GM12878 (cell line): ENCODE results near the gene NOD2. TPM values are rescaled to one million over a fixed set of nuclear protein-coding genes. Genes with fewer than 3 reads are reported as not detected.

Experiments
- ATAC-seq: fragments of 200-7000 bp; cut with Tn5 transposase; 3 replicates; pipeline ENCODE4 v1.9.1; 2020; ENCODE audit warnings: mild to moderate bottlenecking, moderate library complexity
- BruUV-seq: library from RNA; stranded (reverse); fragments of 400-500 nt; replicated peaks from 2 replicates; lab custom pipeline; 2021; lab: Mats Ljungman, UMichigan
- CTCF ChIA-PET: fragments of 300-600 bp; sonication (Branson Sonifier 250); formaldehyde crosslinking; extraction: SDS; loops from one replicate; lab custom pipeline; 2021; ENCODE audit warnings: inconsistent platforms; lab: Yijun Ruan, JAX
- POLR2A ChIA-PET: fragments of 350-600 bp; formaldehyde crosslinking; extraction: SDS; loops from one replicate; lab custom pipeline; 2021; ENCODE audit warnings: inconsistent platforms; lab: Charles Lee
- RAD21 ChIA-PET: fragments of 300-600 bp; sonication (Branson Sonifier 250); formaldehyde crosslinking; loops from one replicate; lab custom pipeline; 2023; ENCODE audit warnings: antibody characterized with exemption; ENCODE audit not compliant: unreplicated experiment; lab: Charles Lee
- SMC1A ChIA-PET: fragments of 300-600 bp; sonication (Branson Sonifier 250); formaldehyde crosslinking; loops from one replicate; lab custom pipeline; 2023; ENCODE audit not compliant: unreplicated experiment, uncharacterized antibody; lab: Charles Lee
- DNase-seq: peaks from one replicate; pipeline ENCODE4 v3.0.0-alpha.2; 2011; ENCODE audit warnings: low read depth, low spot score
- FAIRE-seq: peaks from 3 replicates; lab custom pipeline; 2011; peaks lifted over from hg19 to GRCh38; lab: Jason Lieb, UNC
- H2AFZ ChIP-seq: 2 replicates; pipeline ENCODE4 v1.6.0; 2011; ENCODE audit warnings: low read depth, low read length, control low read depth; ENCODE audit not compliant: control insufficient read depth
- H3K27ac ChIP-seq: 2 replicates; pipeline ENCODE4 v1.5.1; 2011; ENCODE audit warnings: control low read depth; ENCODE audit not compliant: control insufficient read depth, insufficient read depth
- H3K27me3 ChIP-seq, 2 experiments: replicated peaks in 1 of 2; 2 replicates each; pipeline versions ENCODE4 v1.6.0 to v1.6.1; 2011; ENCODE audit warnings: low read length in 1 of 2; ENCODE audit not compliant: control insufficient read depth in 2 of 2, insufficient read depth in 2 of 2
- H3K36me3 ChIP-seq, 2 experiments: 2 replicates each; pipeline ENCODE4 v1.5.1; 2011; ENCODE audit warnings: low read length in 1 of 2; ENCODE audit not compliant: control insufficient read depth in 2 of 2, insufficient read depth in 2 of 2
- H3K4me1 ChIP-seq: 2 replicates; pipeline ENCODE4 v1.6.1; 2011; ENCODE audit warnings: mild to moderate bottlenecking, low read length, moderate library complexity, mixed read lengths; ENCODE audit not compliant: control insufficient read depth, insufficient read depth
- H3K4me2 ChIP-seq: 2 replicates; pipeline ENCODE4 v1.6.0; 2011; ENCODE audit warnings: control low read depth; ENCODE audit not compliant: control insufficient read depth, insufficient read depth
- H3K4me3 ChIP-seq: fragments of 200-600 bp; sonication (generic); 2 replicates; pipeline ENCODE4 v1.5.1; 2016
- H3K79me2 ChIP-seq: 2 replicates; pipeline ENCODE4 v1.6.0; 2011; ENCODE audit warnings: low read length; ENCODE audit not compliant: control insufficient read depth, insufficient read depth
- H3K9ac ChIP-seq: 2 replicates; pipeline ENCODE4 v1.8.0; 2011; ENCODE audit warnings: low read length, control low read depth, mixed read lengths; ENCODE audit not compliant: control insufficient read depth, insufficient read depth
- H3K9me3 ChIP-seq: replicated peaks from 3 replicates; pipeline ENCODE4 v1.5.1; 2011; ENCODE audit warnings: mild to moderate bottlenecking, low read length; ENCODE audit not compliant: control insufficient read depth, insufficient read depth
- H4K20me1 ChIP-seq: 2 replicates; pipeline ENCODE4 v1.6.0; 2011; ENCODE audit not compliant: control insufficient read depth, insufficient read depth
- CBX5 ChIP-seq: sonication (generic); IDR thresholded peaks from 2 replicates; pipeline ENCODE4 v1.6.1; 2016; ENCODE audit warnings: low read depth, moderate library complexity, mild to moderate bottlenecking, inconsistent platforms
- CREM ChIP-seq: IDR thresholded peaks from 2 replicates; pipeline ENCODE4 v1.6.1; 2014; ENCODE audit warnings: antibody characterized with exemption, low read depth
- E2F8 ChIP-seq: fragments of 450-650 bp; IDR thresholded peaks from 2 replicates; pipeline ENCODE4 v1.6.1; 2018; ENCODE audit warnings: mild to moderate bottlenecking, low read depth, moderate library complexity; ENCODE audit not compliant: partially characterized antibody
- EED ChIP-seq: sonication (generic); IDR thresholded peaks from 2 replicates; pipeline ENCODE4 v1.6.1; 2016; ENCODE audit warnings: antibody characterized with exemption, low read depth
- KLF5 ChIP-seq: fragments of 450-650 bp; IDR thresholded peaks from 2 replicates; pipeline ENCODE4 v1.6.1; 2014; ENCODE audit warnings: mild to moderate bottlenecking; ENCODE audit not compliant: partially characterized antibody
- MAX ChIP-seq: IDR thresholded peaks from 2 replicates; pipeline ENCODE4 v1.6.1; 2012; ENCODE audit warnings: low read depth, low read length, improper control_type of control experiment
- MYC ChIP-seq: IDR thresholded peaks from 2 replicates; pipeline ENCODE4 v1.6.1; 2011; ENCODE audit warnings: mild to moderate bottlenecking, low read length, moderate library complexity, inconsistent platforms; ENCODE audit not compliant: insufficient read depth, insufficient replicate concordance, insufficient read length, severe bottlenecking
- NR2C2 ChIP-seq: IDR thresholded peaks from 2 replicates; pipeline ENCODE4 v1.6.1; 2011; ENCODE audit warnings: borderline replicate concordance, low read depth; ENCODE audit not compliant: control insufficient read depth, insufficient read length
- PBX3 ChIP-seq: IDR thresholded peaks from 2 replicates; pipeline ENCODE4 v1.6.1; 2011; ENCODE audit warnings: mild to moderate bottlenecking, low read depth, low read length, moderate library complexity; ENCODE audit not compliant: insufficient replicate concordance
- SIN3A ChIP-seq: IDR thresholded peaks from 2 replicates; pipeline ENCODE4 v1.6.1; 2012; ENCODE audit warnings: low read depth, low read length, improper control_type of control experiment
- SMAD1 ChIP-seq: fragments of 450-650 bp; IDR thresholded peaks from 2 replicates; pipeline ENCODE4 v1.6.1; 2018; ENCODE audit warnings: mild to moderate bottlenecking, low read depth; ENCODE audit not compliant: partially characterized antibody
- SMAD5 ChIP-seq: IDR thresholded peaks from 2 replicates; pipeline ENCODE4 v1.6.1; 2016; ENCODE audit warnings: antibody characterized with exemption, low read depth
- SP1 ChIP-seq: IDR thresholded peaks from one replicate; pipeline ENCODE4 v1.6.1; 2011; ENCODE audit warnings: low read depth, low read length
- STAT3 ChIP-seq: IDR thresholded peaks from 2 replicates; pipeline ENCODE4 v1.6.1; 2011; ENCODE audit warnings: low read depth, low read length, improper control_type of control experiment
- TCF7 ChIP-seq: IDR thresholded peaks from 2 replicates; pipeline ENCODE4 v1.6.1; 2014; ENCODE audit warnings: antibody characterized with exemption, borderline replicate concordance
- ZBTB11 ChIP-seq: fragments of 450-650 bp; formaldehyde crosslinking; IDR thresholded peaks from 2 replicates; pipeline ENCODE4 v1.5.0; 2022; ENCODE audit warnings: mild to moderate bottlenecking, missing genetic modification characterization
- ZNF622 ChIP-seq: fragments of 450-650 bp; IDR thresholded peaks from 2 replicates; pipeline ENCODE4 v1.6.1; 2017; ENCODE audit warnings: mild to moderate bottlenecking, inconsistent platforms
- WGBS: methylation state at CpG from one replicate; pipeline ENCODE4 v1.1.6; 2016; ENCODE audit warnings: low lambda C conversion rate; ENCODE audit not compliant: insufficient replicate concordance, insufficient coverage; ENCODE audit errors: missing lambda C conversion rate; 5-methylcytosine and 5-hydroxymethylcytosine counted together
- in situ Hi-C: fragments of 300-500 bp; cut with MboI; formaldehyde crosslinking; loops from 9 replicates; pipeline ENCODE4 v1.14.3; 2018; ENCODE audit warnings: mixed read lengths
- intact Hi-C: fragments of 100-400 bp; cut with micrococcal nuclease; formaldehyde crosslinking; loops from one replicate; pipeline ENCODE4 v1.14.2; 2022; ENCODE audit not compliant: unreplicated experiment
- polyA plus RNA-seq, 11 experiments: library from polyadenylated mRNA; depleted of rRNA in 4 of 11; unstranded in 6 of 11; stranded (reverse) in 5 of 11; fragments of >200 nt; fragmentation: Nextera tagmentation in 4 of 11; fragmentation: Illumina TruSeq in 1 of 11; extraction: Ambion mirVana in 4 of 11; extraction: Trizol in 1 of 11; gene quantifications; 1 replicate in 1 of 11; 2 replicates in 10 of 11; pipeline versions ENCODE4 v1.2.1 to v1.2.3, GENCODE V29; 2011 to 2016; ENCODE audit warnings: inconsistent platforms in 2 of 11, missing spikeins in 2 of 11, low read depth in 1 of 11
- total RNA-seq, 4 experiments: library from RNA; depleted of rRNA in 3 of 4; stranded (reverse); fragments of >200 nt in 3 of 4; fragmentation: Illumina TruSeq in 1 of 4; extraction: Trizol in 1 of 4; gene quantifications; 2 replicates each; pipeline versions ENCODE4 v1.2.1 to v1.2.3, GENCODE V29; 2013 to 2021

Gene NOD2
- total and polyA plus RNA-seq, 10 of the 15 experiments (the other 5 are each of a cell fraction or from before 2014, with no cell fraction given): 1.0 to 18.6 (median 6.7) TPM

GRCh38 chr16:50709980-50710379 is 16.6 kb downstream of the NOD2 start (continued):
- TF ChIP-seq E2F8 (no peak), TCF7 (no peak), STAT3 (no peak), EED (no peak)

GRCh38 chr16:50711040-50711439 is 17.6 kb downstream of the NOD2 start:
- WGBS: 98% methylated on average over 21 of the region's 21 CpGs
- TF ChIP-seq CREM (no peak), SIN3A (no peak), SP1 (no peak), ZBTB11 (CRISPR knock-in tag) (no peak), KLF5 (no peak), NR2C2 (no peak), CBX5 (no peak), MAX (no peak), PBX3 (no peak), STAT3 (no peak), SMAD5 (no peak), SMAD1 (no peak), MYC (no peak), ZNF622 (no peak)
- no peaks in the 10 kb centered on the region for H4K20me1 ChIP-seq
- no peak overlapping the region for H3K9ac ChIP-seq
- H3K9me3 ChIP-seq: no peaks in the 10 kb centered on the region
- no TSS peak for BruUV-seq
- H3K27ac ChIP-seq: no peak overlapping the region
- H3K4me2 ChIP-seq: no peak overlapping the region
- intact Hi-C loops: no loop called here
- CTCF ChIA-PET: interaction anchor here (0.6 kb wide), 1 partner anchor 16 kb away, joined by 3 read pairs; no protein-coding TSS in a partner anchor
- H3K4me3 ChIP-seq: no peak overlapping the region
- H3K4me1 ChIP-seq: peaks cover 29% of the 10 kb centered on the region
- H3K79me2 ChIP-seq: no peaks in the 10 kb centered on the region; the same call in 1 of the 2 replicates
- no peak for ATAC-seq
- H3K36me3 ChIP-seq: peaks cover 0 to 19% of the 10 kb centered on the region in 2 experiments; a peak in 2 of 4 replicates
- no peak for FAIRE-seq
- SMC1A ChIA-PET: no interaction called here
- DNase-seq: no peak
- RAD21 ChIA-PET: no interaction called here
- in situ Hi-C loops: no loop called here
- POLR2A ChIA-PET: no interaction called here
- H2AFZ ChIP-seq: no peak overlapping the region
- no peaks in the 10 kb centered on the region for H3K27me3 ChIP-seq
